HepG2 (cell line): ENCODE measurements around the gene XKR7. TPM values are rescaled to one million over a fixed set of nuclear protein-coding genes. Genes with fewer than 3 reads are reported as not detected.

ENCODE experiments used
- ATAC-seq: fragments of 200-7000 bp; cut with Tn5 transposase; 3 replicates; pipeline ENCODE4 v1.9.1; 2020; ENCODE audit warnings: mild to moderate bottlenecking, moderate library complexity
- BruUV-seq: library from RNA; stranded (reverse); fragments of 400-500 nt; replicated peaks from 2 replicates; lab custom pipeline; 2021; lab: Mats Ljungman, UMichigan
- CTCF ChIA-PET: fragments of 300-600 bp; formaldehyde crosslinking; extraction: SDS; loops from one replicate; lab custom pipeline; 2021; ENCODE audit warnings: low total read pairs, inconsistent platforms, low intra/inter-chr PET ratio; lab: Yijun Ruan, JAX
- POLR2A ChIA-PET: fragments of 350-600 bp; sonication (Branson Sonifier 250); formaldehyde crosslinking; loops from one replicate; lab custom pipeline; 2020; ENCODE audit warnings: antibody characterized with exemption, inconsistent platforms; lab: Yijun Ruan, JAX
- DNase-seq: peaks from one replicate; pipeline ENCODE4 v3.0.0-alpha.2; 2015; ENCODE audit warnings: low spot score
- FAIRE-seq: peaks from 3 replicates; lab custom pipeline; 2011; peaks lifted over from hg19 to GRCh38; lab: Jason Lieb, UNC
- H2AFZ ChIP-seq: one replicate; pipeline ENCODE4 v1.6.1; 2011; ENCODE audit warnings: low read length, inconsistent platforms
- H3K27ac ChIP-seq: fragments of 300-600 bp; 3 replicates; pipeline ENCODE4 v1.8.0; 2011; ENCODE audit warnings: mixed run types, mild to moderate bottlenecking, mixed read lengths, low read length, inconsistent platforms; ENCODE audit not compliant: insufficient read depth; ENCODE audit errors: extremely low read length
- H3K27me3 ChIP-seq, 2 experiments: fragments of 200-600 bp in 1 of 2; 2 replicates in 1 of 2; 3 replicates in 1 of 2; pipeline versions ENCODE4 v1.6.0 to v1.8.0; 2011; ENCODE audit warnings: low read length in 2 of 2, mild to moderate bottlenecking in 2 of 2, moderate library complexity in 2 of 2, inconsistent platforms in 1 of 2; ENCODE audit not compliant: insufficient read depth in 2 of 2, control insufficient read depth in 1 of 2
- H3K36me3 ChIP-seq, 2 experiments: fragments of 200-600 bp in 1 of 2; replicated peaks in 1 of 2; 2 replicates in 1 of 2; 3 replicates in 1 of 2; pipeline versions ENCODE4 v1.5.1 to v1.8.0; 2011; ENCODE audit warnings: low read length in 2 of 2, inconsistent platforms in 1 of 2; ENCODE audit not compliant: insufficient read depth in 2 of 2, control insufficient read depth in 1 of 2
- H3K4me1 ChIP-seq: 2 replicates; pipeline ENCODE4 v1.5.1; 2012; ENCODE audit warnings: low read length, inconsistent platforms; ENCODE audit not compliant: insufficient read depth
- H3K4me2 ChIP-seq: 2 replicates; pipeline ENCODE4 v1.6.0; 2011; ENCODE audit warnings: low read depth, low read length, inconsistent platforms
- H3K4me3 ChIP-seq, 3 experiments: fragments of 200-600 bp in 1 of 3; sonication (generic), shearing (Covaris generic) in 1 of 3; replicated peaks in 1 of 3; 2 replicates each; pipeline ENCODE4 v1.5.1; 2011 to 2016; ENCODE audit warnings: low read length in 3 of 3, inconsistent platforms in 2 of 3, low read depth in 2 of 3, mild to moderate bottlenecking in 2 of 3, control low read depth in 1 of 3, mixed read lengths in 1 of 3; ENCODE audit not compliant: insufficient read depth in 1 of 3
- H3K79me2 ChIP-seq: one replicate; pipeline ENCODE4 v1.6.1; 2011; ENCODE audit warnings: low read length, inconsistent platforms; ENCODE audit not compliant: insufficient read depth
- H3K9ac ChIP-seq: 2 replicates; pipeline ENCODE4 v1.6.0; 2011; ENCODE audit warnings: mild to moderate bottlenecking, low read depth, low read length, inconsistent platforms; ENCODE audit not compliant: insufficient read depth
- H3K9me3 ChIP-seq: 2 replicates; pipeline ENCODE4 v1.5.1; 2012; ENCODE audit warnings: mild to moderate bottlenecking, low read length
- H4K20me1 ChIP-seq: 2 replicates; pipeline ENCODE4 v1.6.0; 2011; ENCODE audit warnings: inconsistent platforms, mild to moderate bottlenecking, low read length, moderate library complexity; ENCODE audit not compliant: insufficient read depth
- CREB3 ChIP-seq: sonication (generic); formaldehyde crosslinking; IDR thresholded peaks from 2 replicates; pipeline ENCODE4 v1.5.0; 2020; ENCODE audit warnings: missing genetic modification reagents
- HCFC1 ChIP-seq: fragments of 150-350 bp; IDR thresholded peaks from 2 replicates; pipeline ENCODE4 v1.6.1; 2014; ENCODE audit warnings: low read depth, low read length
- MLLT10 ChIP-seq: sonication (generic); formaldehyde crosslinking; IDR thresholded peaks from 2 replicates; pipeline ENCODE4 v1.4.0; 2020; ENCODE audit warnings: missing genetic modification reagents
- SAFB2 ChIP-seq: sonication (generic); formaldehyde crosslinking; IDR thresholded peaks from 2 replicates; pipeline ENCODE4 v1.5.1; 2020; ENCODE audit warnings: missing genetic modification reagents, low read depth, mild to moderate bottlenecking, borderline replicate concordance
- SSRP1 ChIP-seq: IDR thresholded peaks from 2 replicates; pipeline ENCODE4 v1.6.1; 2016; ENCODE audit warnings: control low read depth
- ZMYM3 ChIP-seq: sonication (generic); formaldehyde crosslinking; IDR thresholded peaks from 2 replicates; pipeline ENCODE4 v1.5.1; 2020; ENCODE audit warnings: mild to moderate bottlenecking, missing genetic modification reagents
- ZNF343 ChIP-seq: sonication (generic); formaldehyde crosslinking; IDR thresholded peaks from 2 replicates; pipeline ENCODE4 v1.4.0; 2020; ENCODE audit warnings: mild to moderate bottlenecking, missing genetic modification reagents
- ZNF557 ChIP-seq: sonication (generic); formaldehyde crosslinking; IDR thresholded peaks from 2 replicates; pipeline ENCODE4 v1.4.0; 2020; ENCODE audit warnings: missing genetic modification reagents
- ZNF709 ChIP-seq: sonication (generic); formaldehyde crosslinking; IDR thresholded peaks from 2 replicates; pipeline ENCODE4 v1.5.0; 2020; ENCODE audit warnings: mild to moderate bottlenecking, missing genetic modification reagents
- WGBS: methylation state at CpG from one replicate; pipeline ENCODE4 v1.1.6; 2017; ENCODE audit warnings: low lambda C conversion rate; 5-methylcytosine and 5-hydroxymethylcytosine counted together
- in situ Hi-C: cut with HindIII; loops from 2 replicates; pipeline ENCODE4 v1.10.0; 2017; ENCODE audit warnings: low pct_unique_long_range_greater_than_20kb; ENCODE audit not compliant: extremely low pct_ligation_motif_present
- intact Hi-C: fragments of 100-400 bp; cut with micrococcal nuclease; formaldehyde crosslinking; loops from one replicate; pipeline ENCODE4 v1.10.0; 2022; ENCODE audit not compliant: unreplicated experiment
- polyA plus RNA-seq, 8 experiments: library from polyadenylated mRNA; depleted of rRNA in 3 of 8; stranded (reverse) in 7 of 8; unstranded in 1 of 8; fragments of >200 nt; fragmentation: Illumina TruSeq in 4 of 8; extraction: Trizol in 4 of 8; gene quantifications; 2 replicates each; pipeline versions ENCODE4 v1.2.1 to v1.2.3, GENCODE V29; 2011 to 2016; ENCODE audit warnings: low read depth in 4 of 8, missing spikeins in 1 of 8, mixed read lengths in 1 of 8; ENCODE audit not compliant: insufficient read depth in 1 of 8
- total RNA-seq, 5 experiments: library from RNA; depleted of rRNA; stranded (reverse); fragments of >200 nt; fragmentation: Illumina TruSeq; extraction: Trizol; gene quantifications; 2 replicates each; pipeline ENCODE4 v1.2.3, GENCODE V29; 2016; ENCODE audit warnings: low read depth in 1 of 5
- TF ChIP-seq, protein P1 (sequence below): sonication (generic); formaldehyde crosslinking; IDR thresholded peaks from 2 replicates; pipeline ENCODE4 v1.4.0; 2020; ENCODE audit warnings: missing genetic modification reagents, mild to moderate bottlenecking, borderline replicate concordance
- TF ChIP-seq, protein P2 (sequence below): IDR thresholded peaks from 2 replicates; pipeline ENCODE4 v1.6.1; 2016; ENCODE audit warnings: missing compliant biosample characterization, missing genetic modification reagents, borderline replicate concordance

XKR7 gene
- total and polyA plus RNA-seq, 2 of the 13 experiments (the other 11 are each of a cell fraction or from before 2014, with no cell fraction given): not detected

DNA sequence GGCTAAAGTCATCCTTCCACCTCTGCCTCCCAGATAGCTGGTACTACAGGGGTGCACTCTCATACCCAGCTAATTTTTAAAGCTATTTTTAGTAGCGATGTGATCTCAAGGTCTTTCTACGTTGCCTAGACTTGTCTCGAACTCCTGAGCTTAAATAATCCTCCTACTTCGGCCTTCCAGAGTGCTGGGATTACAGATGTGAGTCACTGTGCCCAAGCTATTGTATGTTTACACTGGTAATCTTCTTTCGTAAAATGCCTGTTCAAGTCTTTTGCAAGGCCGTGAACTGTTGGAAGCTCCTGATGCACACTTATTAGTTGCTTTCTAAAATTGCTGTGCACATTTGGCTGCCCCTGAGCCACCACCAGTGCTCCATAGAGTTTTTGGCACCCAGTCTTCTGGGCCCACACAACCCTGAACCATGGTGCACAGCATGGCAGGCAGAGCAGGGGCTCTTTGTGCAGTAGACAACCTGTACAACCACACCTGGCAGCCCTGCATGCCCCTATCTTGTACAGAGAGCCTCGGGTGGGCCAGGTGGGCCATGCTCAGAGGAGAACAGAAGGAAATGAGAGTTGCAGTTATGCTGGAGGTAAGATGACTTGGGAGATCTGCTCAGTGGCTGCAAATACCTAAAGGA lies 49.4 kb upstream of the XKR7 start:
- ChIA-PET POLR2A (no interaction called here), CTCF (no interaction called here)
- FAIRE-seq (no peak), ATAC-seq (no peak), DNase-seq (no peak)
- 2% methylated on average over 7 of the region's 7 CpGs for WGBS
- H3K27ac ChIP-seq: no peak overlapping the region
- no peaks in the 10 kb centered on the region for H4K20me1 ChIP-seq
- no peak overlapping the region for H2AFZ ChIP-seq
- BruUV-seq: no TSS peak
- TF ChIP-seq CREB3 (CRISPR knock-in tag) (no peak), ZNF557 (CRISPR knock-in tag) (no peak), SSRP1 (no peak)
- no peaks in the 10 kb centered on the region for H3K4me1 ChIP-seq
- intact Hi-C loops: no loop called here
- in situ Hi-C loops: no loop called here
- no peak overlapping the region for H3K4me3 ChIP-seq
- no peaks in the 10 kb centered on the region for H3K9me3 ChIP-seq
- H3K4me2 ChIP-seq: no peak overlapping the region
- peaks cover 10 to 70% of the 10 kb centered on the region in 2 experiments for H3K27me3 ChIP-seq
- no peak overlapping the region for H3K9ac ChIP-seq
- no peaks in the 10 kb centered on the region for H3K36me3 ChIP-seq
- no peaks in the 10 kb centered on the region for H3K79me2 ChIP-seq

GRCh38 chr20:31919410-31920155 lies 48.4 kb upstream of the XKR7 start:
- Histone ChIP-seq H3K36me3 (no peaks in the 10 kb centered on the region), H3K27me3 (peaks cover 7 to 68% of the 10 kb centered on the region in 2 experiments), H4K20me1 (no peaks in the 10 kb centered on the region), H2AFZ (no peak overlapping the region), H3K79me2 (no peaks in the 10 kb centered on the region), H3K4me3 (no peak overlapping the region), H3K9me3 (no peaks in the 10 kb centered on the region), H3K9ac (no peak overlapping the region), H3K27ac (no peak overlapping the region), H3K4me1 (no peaks in the 10 kb centered on the region), H3K4me2 (no peak overlapping the region)
- in situ Hi-C loops (no loop called here), intact Hi-C loops (no loop called here)
- TF ChIP-seq ZNF709 (CRISPR knock-in tag): no peak
- no peak for TF ChIP-seq ZNF343 (CRISPR knock-in tag)
- no peak for TF ChIP-seq SAFB2 (CRISPR knock-in tag)
- TF ChIP-seq, protein P1, sequence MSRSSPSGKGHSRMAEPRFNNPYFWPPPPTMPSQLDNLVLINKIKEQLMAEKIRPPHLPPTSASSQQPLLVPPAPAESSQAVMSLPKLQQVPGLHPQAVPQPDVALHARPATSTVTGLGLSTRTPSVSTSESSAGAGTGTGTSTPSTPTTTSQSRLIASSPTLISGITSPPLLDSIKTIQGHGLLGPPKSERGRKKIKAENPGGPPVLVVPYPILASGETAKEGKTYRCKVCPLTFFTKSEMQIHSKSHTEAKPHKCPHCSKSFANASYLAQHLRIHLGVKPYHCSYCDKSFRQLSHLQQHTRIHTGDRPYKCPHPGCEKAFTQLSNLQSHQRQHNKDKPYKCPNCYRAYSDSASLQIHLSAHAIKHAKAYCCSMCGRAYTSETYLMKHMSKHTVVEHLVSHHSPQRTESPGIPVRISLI (CRISPR knock-in tag): no peak
- TF ChIP-seq MLLT10 (CRISPR knock-in tag): no peak
- TF ChIP-seq, protein P2, sequence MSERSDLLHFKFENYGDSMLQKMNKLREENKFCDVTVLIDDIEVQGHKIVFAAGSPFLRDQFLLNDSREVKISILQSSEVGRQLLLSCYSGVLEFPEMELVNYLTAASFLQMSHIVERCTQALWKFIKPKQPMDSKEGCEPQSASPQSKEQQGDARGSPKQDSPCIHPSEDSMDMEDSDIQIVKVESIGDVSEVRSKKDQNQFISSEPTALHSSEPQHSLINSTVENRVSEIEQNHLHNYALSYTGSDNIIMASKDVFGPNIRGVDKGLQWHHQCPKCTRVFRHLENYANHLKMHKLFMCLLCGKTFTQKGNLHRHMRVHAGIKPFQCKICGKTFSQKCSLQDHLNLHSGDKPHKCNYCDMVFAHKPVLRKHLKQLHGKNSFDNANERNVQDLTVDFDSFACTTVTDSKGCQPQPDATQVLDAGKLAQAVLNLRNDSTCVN (CRISPR knock-in tag): no peak
- no peak for TF ChIP-seq ZMYM3 (CRISPR knock-in tag)
- no peak for TF ChIP-seq HCFC1
- ChIA-PET CTCF (no interaction called here), POLR2A (no interaction called here)
- no TSS peak for BruUV-seq
- 22% methylated on average over 6 of the region's 6 CpGs for WGBS
- no peak for ATAC-seq
- FAIRE-seq: no peak
- no peak for DNase-seq
